Measurements from ENCODE around the gene BEAN1.
"Not testable (repeated sequence)": the region's sequence is repeated elsewhere in the genome, so short reads cannot be mapped to it uniquely, and the experiment has no call there.

Gene BEAN1

DNA sequence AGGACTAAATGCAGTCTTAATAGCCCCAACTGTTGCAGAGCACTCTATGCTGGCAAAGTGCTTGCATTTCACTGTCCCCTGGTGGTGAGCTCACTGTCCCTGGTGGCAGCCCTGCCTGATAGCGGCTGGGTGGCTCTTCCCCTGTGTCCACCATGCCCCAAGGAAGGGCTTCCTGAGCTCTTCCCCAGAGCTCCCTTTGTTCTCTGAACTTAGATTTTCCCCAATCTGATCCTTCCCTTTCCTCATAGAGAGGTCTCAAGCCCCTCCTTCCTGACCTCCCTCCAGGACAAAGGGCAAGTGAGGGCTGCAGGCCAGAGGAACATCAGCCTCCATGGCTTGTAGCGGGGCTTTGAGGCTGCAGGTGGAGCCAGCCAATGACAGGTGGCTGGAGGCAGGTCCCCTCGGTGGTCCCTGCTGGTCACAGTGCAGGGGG lies 17.0 kb downstream of the BEAN1 start:
- FAIRE-seq: no peak

DNA sequence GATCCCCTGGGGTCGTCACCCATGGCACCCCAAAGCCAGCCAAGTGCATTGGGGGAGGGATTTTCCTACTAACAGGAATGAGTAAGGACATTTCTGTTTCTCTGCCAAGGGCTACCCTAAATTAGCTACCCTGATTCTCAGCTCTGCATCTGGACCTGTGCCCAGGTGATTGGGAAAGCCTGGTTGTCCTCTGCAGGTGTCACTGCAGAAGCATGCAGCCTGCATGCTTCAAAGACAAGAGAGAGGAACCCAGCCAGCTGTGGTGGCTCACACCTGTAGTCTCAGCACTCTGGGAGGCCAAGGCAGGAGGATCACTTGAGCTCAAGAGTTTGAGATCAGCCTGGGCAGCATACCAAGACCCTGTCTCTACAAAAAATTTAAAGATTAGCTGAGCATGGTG lies 19.6 kb downstream of the BEAN1 start:
- no peak for FAIRE-seq

DNA sequence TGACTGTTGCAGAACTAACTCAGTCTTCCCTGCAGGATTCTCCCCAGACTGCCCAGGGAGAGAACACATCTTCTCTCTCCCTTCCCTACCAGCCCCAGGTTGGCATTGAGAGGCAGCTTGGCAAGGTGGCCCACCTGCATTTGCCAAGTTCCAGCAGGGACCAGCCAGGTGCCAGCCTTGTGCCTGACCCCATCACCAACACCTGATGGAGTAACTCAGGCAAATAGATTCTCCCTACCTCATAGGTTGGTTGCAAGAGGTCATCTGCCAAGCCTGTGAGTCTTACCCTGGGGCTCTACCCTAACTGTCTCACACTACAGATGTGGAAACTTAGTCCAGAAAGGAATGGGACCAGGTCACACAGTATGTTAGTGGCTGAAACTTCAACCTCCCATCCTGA lies 20.4 kb downstream of the BEAN1 start:
- FAIRE-seq: no peak

DNA sequence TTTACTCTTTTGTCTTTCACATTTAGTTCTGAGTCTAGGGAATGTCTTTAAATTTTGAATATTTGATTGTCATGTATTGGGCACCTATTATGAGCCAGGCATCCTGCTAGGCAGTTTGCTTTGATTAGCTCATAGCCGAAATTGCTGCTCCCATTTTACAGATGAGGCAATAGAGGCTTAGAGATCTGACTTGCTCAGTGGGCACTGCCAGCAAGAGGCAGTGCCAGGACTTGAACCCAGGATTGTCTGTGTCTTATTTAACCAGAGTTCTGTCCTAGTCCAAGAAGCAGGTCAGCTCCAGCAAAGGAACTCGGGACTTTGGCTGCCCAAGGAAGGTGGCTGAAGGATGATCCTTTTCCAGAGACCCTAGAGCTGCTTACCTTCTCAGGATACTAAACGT lies 24.5 kb downstream of the BEAN1 start:
- no peak for FAIRE-seq

DNA sequence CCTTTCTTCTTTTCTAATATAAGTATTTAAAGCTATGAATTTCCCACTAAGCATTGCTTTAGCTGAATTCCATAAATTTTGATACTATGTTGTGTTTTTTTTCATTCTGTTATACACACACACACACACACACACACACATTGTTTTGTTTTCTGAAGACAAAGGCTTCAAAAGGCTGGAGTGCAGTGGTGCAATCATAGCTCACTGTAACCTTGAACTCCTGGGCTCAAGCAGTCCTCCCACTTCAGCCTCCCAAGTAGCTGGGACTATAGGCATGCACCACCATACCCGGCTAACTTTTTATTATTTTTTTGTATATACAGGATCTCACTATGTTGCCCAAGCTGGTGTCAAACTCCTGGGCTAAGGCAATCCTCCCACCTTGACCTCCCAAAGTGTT lies 26.1 kb downstream of the BEAN1 start:
- FAIRE-seq: not testable (repeated sequence)

DNA sequence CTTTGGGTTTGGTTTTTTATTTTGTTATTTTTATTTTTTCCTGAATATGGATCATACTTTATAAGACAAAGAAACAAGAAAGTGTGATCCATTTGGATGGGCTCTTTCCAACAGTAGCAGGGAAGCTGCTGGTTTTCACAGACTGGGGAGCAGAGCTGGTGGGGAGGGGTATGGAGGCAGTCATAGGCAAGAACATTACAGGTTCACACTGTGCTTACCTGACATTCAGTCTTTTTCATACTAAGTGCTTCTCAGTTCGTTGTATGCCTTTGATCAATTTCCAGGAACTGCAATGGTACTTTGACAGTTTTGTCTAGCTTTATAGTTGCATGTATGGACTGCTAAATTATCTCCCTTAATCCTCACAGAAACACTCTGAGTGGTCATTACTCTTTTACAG lies 27.7 kb downstream of the BEAN1 start:
- FAIRE-seq: no peak

DNA sequence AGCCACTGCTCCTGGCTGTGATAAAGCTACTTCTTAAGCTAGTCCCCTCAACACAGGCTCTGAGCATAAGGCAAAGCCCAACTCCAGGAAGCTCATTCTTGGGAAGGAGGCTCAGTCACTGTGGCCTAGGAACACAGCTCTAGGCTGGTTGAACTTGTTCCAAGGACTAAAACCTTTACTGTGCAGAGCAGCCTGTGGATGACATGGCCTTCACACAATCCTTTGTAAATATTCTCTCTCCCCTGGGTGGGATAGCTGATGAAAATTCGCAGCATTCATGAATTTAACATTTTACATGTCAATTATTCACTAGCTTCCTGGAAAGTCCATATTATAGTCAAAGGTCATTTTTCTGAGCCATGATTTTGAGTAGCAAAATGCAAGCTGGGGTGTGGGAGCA lies 28.9 kb downstream of the BEAN1 start:
- no peak for FAIRE-seq

DNA sequence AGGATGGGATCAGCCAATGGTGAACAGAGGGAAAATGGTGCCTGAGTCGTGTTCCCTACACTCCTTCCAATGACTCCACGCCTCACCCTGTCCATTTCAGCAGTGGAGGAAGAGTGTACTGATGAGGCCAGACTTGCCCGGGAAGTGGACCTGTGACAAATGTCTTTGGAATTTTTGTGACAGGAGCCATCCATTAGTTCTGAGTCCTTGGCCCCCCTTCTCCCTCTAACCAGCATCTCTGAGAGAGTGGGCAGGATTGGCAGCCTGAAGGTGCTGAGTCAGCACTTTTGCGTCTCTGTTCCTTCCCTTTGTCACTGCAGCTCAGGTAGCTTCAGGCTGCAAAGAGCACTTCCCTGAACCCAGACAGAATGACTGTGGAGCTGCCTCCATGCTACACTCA lies 30.8 kb downstream of the BEAN1 start:
- no peak for FAIRE-seq

DNA sequence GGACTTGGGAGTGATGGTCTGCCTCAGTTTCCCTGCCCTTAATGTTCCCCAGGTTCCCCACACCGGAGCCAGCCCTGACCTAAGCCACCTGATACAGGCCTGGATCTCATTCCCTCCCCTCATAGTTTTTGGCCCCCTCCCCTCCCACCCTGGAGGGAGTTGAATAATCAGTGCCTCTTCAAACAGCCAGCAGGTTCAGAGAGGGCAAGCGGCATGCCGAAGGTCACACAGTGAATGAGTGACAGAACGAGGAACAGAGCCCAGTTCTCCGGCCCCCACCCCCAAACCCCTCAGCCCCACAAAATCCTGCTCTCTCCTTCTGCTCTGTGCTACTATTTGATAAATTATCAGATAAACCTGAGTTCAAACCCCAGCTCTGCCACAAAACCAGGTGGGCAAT lies 31.2 kb downstream of the BEAN1 start:
- no peak for FAIRE-seq

DNA sequence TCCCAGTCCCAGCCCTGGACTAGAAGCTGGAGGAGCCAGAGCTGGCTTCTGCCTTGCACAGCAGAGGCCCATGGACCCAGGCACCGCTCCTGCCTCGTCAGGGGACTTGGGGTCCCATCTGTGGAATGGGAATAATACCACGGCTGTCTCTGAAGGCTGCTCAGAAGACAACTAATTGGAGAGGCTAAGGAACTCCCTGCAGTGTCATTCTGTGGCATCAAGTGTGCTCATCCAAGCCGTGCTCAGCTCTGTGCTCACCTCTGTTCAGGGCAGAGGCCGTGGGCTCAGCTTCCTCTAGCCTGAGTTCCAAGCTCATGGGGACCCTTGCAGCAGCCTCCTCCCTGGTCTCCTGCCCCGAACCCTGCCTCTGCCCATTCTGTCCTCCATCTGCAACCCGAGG lies 31.8 kb downstream of the BEAN1 start:
- no peak for FAIRE-seq

DNA sequence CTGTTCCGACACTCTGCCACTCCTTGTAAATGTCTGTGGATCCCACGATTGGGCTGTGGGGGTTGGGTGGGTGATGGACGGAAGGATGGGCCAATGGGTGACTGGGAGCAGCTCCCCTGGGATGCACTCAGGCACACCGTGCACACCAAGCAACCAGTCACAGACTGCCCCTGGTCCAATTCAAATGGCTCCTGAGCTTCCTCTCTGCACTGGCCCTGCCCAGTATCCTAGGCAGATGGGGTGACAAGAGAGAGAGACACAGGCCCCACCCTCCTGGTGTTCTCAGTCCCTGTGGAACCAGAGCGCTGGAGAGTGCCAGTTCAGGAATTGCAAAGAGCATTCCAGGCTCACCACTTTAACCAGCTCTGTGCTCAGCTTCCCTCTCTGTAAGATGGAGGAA lies 32.8 kb downstream of the BEAN1 start:
- FAIRE-seq: no peak

DNA sequence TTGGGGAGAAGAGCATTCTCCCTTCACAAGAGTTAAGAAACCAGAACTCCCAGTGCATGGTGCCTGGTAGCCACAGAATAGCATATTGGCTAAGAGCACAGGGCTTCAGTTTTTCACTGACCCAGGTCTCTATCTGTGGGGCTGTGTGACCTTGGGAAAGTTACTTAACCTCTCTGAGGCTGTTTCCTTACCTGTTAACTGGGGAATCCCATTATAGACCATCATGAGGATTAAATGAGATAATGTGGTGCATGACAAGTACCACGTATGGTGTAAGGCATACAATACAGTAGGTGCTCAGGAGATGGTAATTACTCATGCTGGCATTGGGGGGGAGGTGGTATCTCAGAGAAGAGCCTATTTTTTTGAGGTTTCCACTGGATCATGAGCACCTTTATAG lies 33.6 kb downstream of the BEAN1 start:
- FAIRE-seq: no peak

DNA sequence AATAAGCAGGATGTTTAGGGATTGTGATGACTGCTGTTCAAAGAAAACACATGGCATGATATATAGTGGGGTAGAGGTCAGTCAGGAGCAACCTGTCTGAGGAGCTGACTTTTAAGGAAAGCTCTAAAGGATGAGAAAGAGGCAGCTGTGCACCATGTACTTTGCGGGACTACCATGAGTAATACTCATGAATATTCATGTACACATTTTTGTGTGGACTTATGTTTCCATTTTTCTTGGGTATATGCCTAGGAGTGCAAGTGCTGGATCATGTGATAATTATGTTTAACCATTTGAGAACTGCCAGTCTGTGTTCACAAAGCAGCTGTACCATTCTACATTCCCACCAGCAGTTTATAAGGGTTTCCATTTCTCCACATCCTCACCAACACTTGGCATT lies 35.8 kb downstream of the BEAN1 start:
- FAIRE-seq: no peak

DNA sequence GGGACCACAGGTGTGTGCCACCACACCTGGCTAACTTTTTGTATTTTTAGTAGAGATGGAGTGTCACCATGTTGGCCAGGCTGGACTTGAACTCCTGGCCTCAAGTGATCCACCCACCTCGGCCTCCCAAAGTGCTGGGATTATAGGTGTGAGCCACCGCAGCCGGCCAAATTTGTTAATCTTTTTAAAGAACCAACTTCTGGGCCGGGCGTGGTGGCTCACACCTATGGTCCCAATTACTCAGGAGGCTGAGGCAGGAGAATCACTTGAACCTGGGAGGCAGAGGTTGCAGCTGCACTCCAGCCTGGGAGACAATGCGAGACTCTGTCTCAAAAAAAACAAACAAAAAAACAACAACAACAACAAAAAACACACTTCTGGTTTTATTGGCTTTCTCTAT lies 38.9 kb downstream of the BEAN1 start:
- FAIRE-seq: not testable (repeated sequence)

DNA sequence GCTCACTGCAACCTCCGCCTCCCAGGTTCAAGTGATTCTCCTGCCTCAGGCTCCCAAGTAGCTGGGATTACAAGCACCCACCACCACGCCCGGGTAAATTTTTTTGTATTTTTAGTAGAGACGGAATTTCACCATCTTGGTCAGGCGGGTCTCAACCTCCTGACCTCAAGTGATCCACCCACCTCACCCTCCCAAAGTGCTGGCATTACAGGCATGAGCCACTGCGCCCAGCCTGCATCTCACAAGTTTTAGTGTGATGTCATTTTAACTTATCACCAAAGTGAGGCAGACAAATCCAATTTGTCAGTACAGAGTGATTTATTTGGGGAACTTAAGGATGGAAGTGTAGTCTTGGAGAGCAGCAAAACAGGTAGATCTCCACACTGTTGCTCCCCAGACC lies 39.5 kb downstream of the BEAN1 start:
- not testable (repeated sequence) for FAIRE-seq

DNA sequence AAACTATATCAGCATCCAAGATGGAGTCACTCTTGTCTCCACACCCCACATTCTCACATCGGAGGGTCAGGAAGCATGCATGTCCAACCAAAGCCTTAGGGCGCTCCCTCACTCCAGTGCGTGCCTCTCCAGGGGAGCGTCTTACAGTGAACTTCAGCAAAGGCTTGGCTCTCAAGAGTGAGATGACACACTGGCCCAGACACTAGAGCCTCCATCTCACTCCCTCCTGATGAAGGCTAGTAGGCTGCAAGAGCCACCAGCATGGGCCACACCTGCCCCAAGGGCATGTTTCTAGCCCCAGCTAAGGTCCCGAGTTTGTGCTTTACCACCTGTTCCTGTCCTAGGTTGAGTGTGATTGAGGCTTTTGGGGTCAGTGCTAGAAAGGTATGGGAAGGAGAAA lies 40.5 kb downstream of the BEAN1 start:
- FAIRE-seq: no peak

DNA sequence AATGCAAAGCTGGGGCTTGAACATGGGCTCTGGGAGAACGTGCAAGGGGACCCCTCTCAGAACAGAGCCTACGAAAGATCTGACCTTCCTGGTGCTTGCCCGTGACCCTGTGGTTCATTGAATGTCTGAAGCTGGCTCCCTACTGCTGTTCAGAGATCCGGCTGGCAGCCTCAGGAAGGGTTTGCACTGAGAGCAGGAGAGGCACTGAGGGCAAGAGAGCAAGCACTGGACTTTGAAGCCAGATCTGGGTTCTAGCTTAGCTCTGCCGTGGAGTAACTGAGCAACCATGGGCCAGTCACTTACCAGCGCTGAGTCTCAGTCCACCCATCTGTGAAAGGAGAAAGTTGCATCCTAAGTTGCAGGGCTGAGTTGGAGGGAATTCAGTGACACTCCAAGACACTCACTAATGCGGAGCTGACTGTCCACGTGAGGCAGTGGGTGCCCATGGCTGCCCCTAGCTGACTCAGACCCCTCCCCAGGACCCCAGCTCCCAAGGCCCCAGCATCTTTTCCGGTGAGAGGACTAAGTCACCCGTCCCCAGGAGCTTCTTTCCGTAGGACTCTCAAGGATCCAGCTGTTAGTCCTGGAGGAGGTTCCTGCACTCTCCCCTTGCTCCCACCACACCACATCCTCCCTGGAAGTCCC lies 41.3 kb downstream of the BEAN1 start:
- FAIRE-seq: no peak

DNA sequence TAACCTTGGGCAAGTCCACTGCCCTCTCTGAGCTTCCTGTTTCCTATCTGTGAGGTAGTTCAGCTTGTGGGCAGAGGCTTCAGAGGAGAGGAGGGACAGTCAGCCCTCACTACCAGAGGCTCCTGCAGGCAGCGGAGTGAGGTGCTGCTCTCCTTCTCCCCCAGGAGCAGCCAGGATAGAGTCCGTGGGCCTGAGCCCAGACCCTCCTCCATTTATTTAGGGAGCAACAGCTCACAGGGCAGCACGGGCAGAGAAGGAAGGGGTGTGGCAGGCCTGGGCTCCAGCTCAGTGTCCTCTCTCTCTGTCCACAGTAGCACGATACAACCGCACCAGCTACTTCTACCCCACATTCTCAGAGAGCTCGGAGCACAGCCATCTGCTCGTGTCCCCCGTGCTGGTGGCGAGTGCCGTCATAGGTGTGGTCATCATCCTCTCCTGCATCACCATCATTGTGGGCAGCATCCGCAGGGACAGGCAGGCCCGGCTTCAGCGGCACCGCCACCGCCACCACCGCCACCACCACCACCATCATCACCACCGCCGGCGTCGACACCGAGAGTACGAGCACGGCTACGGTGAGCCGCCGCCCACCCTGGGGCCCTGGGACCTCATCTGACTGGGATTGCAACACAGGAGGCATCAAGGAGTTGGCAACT lies 42.3 kb downstream of the BEAN1 start:
- FAIRE-seq: no peak

DNA sequence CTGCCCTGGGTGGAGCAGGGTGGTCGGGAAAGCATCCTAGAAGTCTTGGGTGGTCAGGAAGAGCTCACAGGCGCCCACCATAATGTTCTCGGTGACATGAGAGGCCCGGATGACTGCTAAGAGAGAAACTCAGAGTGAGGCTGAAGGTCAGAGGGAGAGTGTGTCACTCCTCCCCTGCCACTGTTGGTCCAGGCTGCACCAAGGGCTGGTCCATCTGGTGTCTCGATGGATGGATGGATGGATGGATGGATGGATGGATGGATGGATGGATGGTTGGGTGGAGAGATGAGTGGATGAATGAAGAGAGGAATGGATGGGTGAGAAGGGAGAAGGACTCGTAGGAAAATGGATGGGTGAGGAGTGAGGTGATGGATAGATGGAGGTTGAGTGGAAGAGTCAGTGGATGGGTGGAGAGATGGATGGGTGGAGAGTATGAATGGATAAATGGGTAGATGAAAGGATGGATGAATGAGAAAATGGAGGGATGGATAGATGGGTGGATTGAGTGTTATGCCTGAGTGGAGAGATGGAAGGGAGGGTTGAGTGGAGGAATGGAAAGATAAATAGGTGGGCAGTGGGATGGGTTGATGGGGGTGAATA lies 43.0 kb downstream of the BEAN1 start:
- no peak for FAIRE-seq

DNA sequence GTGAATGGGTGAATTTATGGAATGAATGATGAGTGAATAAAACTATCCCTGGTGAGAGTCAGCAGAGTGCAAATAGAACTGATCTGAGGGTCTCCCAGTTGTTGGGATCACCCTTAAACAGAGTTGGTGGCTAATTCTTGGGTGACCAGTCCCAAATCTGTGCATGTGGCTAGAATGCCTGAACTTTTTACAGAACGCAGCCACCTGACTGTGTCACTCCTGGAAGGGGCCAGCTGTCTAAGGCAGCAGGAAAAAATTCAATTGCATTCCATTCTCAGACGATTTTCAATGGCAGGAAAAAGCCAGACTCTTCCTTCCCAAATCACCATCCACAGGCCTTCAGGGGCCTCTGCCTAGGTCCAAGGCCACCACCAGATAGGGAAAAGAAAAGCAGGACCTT lies 43.5 kb downstream of the BEAN1 start:
- FAIRE-seq: no peak

DNA sequence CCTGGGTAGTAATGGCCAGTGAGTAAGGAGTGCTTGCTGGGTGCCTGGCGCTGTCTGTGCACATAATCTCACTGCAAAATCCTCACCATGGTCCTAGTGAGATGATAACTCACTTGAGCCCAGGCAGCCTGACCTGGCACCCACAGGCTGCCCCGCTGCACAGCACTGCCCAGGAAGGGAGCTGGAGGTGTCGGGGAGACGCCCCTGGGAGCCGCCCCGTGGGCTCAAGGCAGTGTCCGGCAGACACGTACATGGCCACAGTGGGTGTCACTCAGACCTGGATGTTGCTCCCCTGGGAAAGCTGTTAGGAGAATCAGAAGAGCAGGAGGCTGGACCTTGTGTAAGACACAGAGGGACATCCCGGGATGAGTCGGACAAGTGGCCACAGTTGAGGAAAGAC lies 44.2 kb downstream of the BEAN1 start:
- FAIRE-seq: no peak

DNA sequence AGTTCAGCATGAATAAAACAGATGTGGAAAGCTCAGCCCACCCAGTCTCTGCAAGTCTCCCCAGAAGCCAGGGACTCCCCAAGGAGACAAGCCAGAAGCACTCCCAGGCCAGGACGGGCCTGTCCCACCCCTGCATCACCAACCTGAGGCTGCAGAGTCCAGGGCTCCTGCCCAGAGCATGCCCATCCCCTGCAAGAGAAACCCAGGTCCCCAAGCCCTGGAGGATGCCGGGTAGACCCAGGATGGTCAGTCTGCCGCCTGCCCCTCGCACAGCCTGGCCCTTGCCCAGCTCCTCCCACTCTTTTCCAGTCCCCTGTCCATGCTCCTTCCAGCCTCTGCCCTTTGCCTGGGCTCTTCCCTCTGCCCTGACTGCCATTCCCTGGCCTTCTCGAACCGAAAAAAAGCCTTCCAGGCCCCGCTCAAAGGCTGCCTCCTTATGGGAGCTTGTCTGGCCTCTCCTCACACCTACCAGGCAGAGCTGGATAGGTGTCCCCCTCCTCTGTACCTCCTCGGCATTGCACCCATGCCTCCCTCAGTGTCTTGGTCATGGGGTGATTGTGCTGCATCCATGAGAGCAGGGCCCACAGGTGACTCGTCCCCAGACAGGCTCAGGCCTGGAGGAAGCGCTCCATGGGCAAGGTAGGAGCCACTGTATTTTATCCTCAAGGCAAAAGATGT lies 44.8 kb downstream of the BEAN1 start:
- no peak for FAIRE-seq

DNA sequence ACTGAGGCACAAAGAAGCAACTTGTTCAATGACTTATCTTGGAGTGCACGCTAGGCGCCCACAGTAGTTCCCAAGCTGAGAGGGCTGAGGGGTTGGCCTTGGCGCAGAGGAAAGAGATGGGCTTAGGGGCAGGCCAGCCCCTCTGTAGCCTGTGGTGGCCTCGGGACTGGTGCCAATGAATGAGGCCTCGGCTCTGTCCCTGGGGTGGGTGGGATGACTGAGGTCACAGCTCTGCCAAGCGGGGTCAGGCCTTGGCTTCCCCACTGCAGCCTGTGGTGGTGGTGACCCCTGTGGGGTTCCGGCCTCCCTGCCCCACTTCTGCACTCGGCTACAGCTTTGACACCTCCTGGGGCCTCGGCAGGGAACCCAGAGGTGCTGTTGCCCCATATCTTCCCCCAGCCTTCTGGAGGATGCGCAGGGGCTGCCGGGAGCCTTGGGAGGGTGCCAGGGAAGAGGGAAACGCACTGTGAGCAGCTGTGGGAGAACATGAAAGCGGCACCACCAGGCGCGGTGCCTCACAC lies 46.0 kb downstream of the BEAN1 start:
- FAIRE-seq: no peak
